Neural cell (in vitro differentiated cells): ENCODE data around the gene M1AP. TPM values are rescaled to one million over a fixed set of nuclear protein-coding genes. Genes with fewer than 3 reads are reported as not detected.

ENCODE experiments used
- H2AFZ ChIP-seq: fragments of 200-600, 300-800 bp; sonication (generic), shearing (Covaris generic); 2 replicates; pipeline ENCODE4 v1.6.0; 2014; ENCODE audit warnings: low read depth, mild to moderate bottlenecking, antibody characterized with exemption, low read length, moderate library complexity
- H3F3A ChIP-seq: fragments of 200-600 bp; shearing (Covaris generic); 2 replicates; pipeline ENCODE4 v1.6.1; 2016; ENCODE audit warnings: mild to moderate bottlenecking, moderate library complexity, mixed read lengths, antibody characterized with exemption, low read length; ENCODE audit not compliant: insufficient read depth, poor library complexity, severe bottlenecking
- H3K27ac ChIP-seq: fragments of 200-600, 300-800 bp; sonication (generic), shearing (Covaris generic); 2 replicates; pipeline ENCODE4 v1.5.1; 2014; ENCODE audit warnings: mild to moderate bottlenecking, low read length, moderate library complexity
- H3K27me3 ChIP-seq: fragments of 300-800, 200-600 bp; sonication (generic), shearing (Covaris generic); 2 replicates; pipeline ENCODE4 v1.6.0; 2014; ENCODE audit warnings: mild to moderate bottlenecking, low read depth, low read length, moderate library complexity; ENCODE audit not compliant: insufficient read depth
- H3K36me3 ChIP-seq: fragments of 300-800, 200-600 bp; sonication (generic), shearing (Covaris generic); 2 replicates; pipeline ENCODE4 v1.5.1; 2014; ENCODE audit warnings: mild to moderate bottlenecking, antibody characterized with exemption, low read length, moderate library complexity; ENCODE audit not compliant: insufficient read depth
- H3K4me2 ChIP-seq: fragments of 300-800, 200-600 bp; sonication (generic), shearing (Covaris generic); 2 replicates; pipeline ENCODE4 v1.6.0; 2014; ENCODE audit warnings: mild to moderate bottlenecking, low read length
- H3K4me3 ChIP-seq: fragments of 300-800, 200-600 bp; sonication (generic), shearing (Covaris generic); 2 replicates; pipeline ENCODE4 v1.5.1; 2014; ENCODE audit warnings: mild to moderate bottlenecking, low read length, moderate library complexity
- H3K79me2 ChIP-seq: fragments of 200-600 bp; shearing (Covaris generic); replicated peaks from 2 replicates; pipeline ENCODE4 v1.6.0; 2014; ENCODE audit warnings: mild to moderate bottlenecking, low read length, moderate library complexity; ENCODE audit not compliant: insufficient read depth
- H3K9ac ChIP-seq: fragments of 300-800, 200-600 bp; sonication (generic), shearing (Covaris generic); 2 replicates; pipeline ENCODE4 v1.6.1; 2016; ENCODE audit warnings: mild to moderate bottlenecking, low read length, mixed read lengths
- H3K9me2 ChIP-seq: fragments of 200-600 bp; shearing (Covaris generic); 2 replicates; pipeline ENCODE4 v1.6.1; 2016; ENCODE audit warnings: mild to moderate bottlenecking, low read length, mixed read lengths; ENCODE audit not compliant: insufficient read depth
- H3K9me3 ChIP-seq: fragments of 200-600, 300-800 bp; sonication (generic), shearing (Covaris generic); 2 replicates; pipeline ENCODE4 v1.6.1; 2016; ENCODE audit warnings: mild to moderate bottlenecking, mixed run types, low read length, moderate library complexity, mixed read lengths
- H4K20me1 ChIP-seq: fragments of 200-600 bp; shearing (Covaris generic); 2 replicates; pipeline ENCODE4 v1.6.1; 2016; ENCODE audit warnings: mild to moderate bottlenecking, mixed run types; ENCODE audit not compliant: insufficient read depth
- CTCF ChIP-seq: fragments of 450-650 bp; IDR thresholded peaks from 2 replicates; pipeline ENCODE4 v1.5.1; 2014; ENCODE audit warnings: antibody characterized with exemption, mild to moderate bottlenecking, moderate library complexity; ENCODE audit not compliant: poor library complexity, severe bottlenecking
- EP300 ChIP-seq: fragments of 450-650 bp; conservative IDR thresholded peaks from 2 replicates; pipeline ENCODE4 v1.6.1; 2014; ENCODE audit warnings: antibody characterized with exemption, mild to moderate bottlenecking, moderate library complexity; ENCODE audit not compliant: poor library complexity, severe bottlenecking
- EZH2 ChIP-seq: fragments of 200-600, 300-800 bp; shearing (Covaris generic), sonication (generic); IDR thresholded peaks from 2 replicates; pipeline ENCODE4 v1.6.1; 2014; ENCODE audit warnings: antibody characterized with exemption, low read length, borderline replicate concordance, mild to moderate bottlenecking; ENCODE audit not compliant: insufficient read depth, poor library complexity, severe bottlenecking
- MXI1 ChIP-seq: fragments of 450-650 bp; conservative IDR thresholded peaks from 2 replicates; pipeline ENCODE4 v1.6.1; 2014; ENCODE audit warnings: antibody characterized with exemption, mild to moderate bottlenecking; ENCODE audit not compliant: poor library complexity, severe bottlenecking
- POLR2AphosphoS5 ChIP-seq: IDR thresholded peaks from 2 replicates; pipeline ENCODE4 v1.6.1; 2012
- RAD21 ChIP-seq: fragments of 450-650 bp; conservative IDR thresholded peaks from 2 replicates; pipeline ENCODE4 v1.6.1; 2014; ENCODE audit warnings: antibody characterized with exemption, mild to moderate bottlenecking, moderate library complexity
- SMC3 ChIP-seq: fragments of 450-650 bp; conservative IDR thresholded peaks from 2 replicates; pipeline ENCODE4 v1.6.1; 2014; ENCODE audit warnings: antibody characterized with exemption, mild to moderate bottlenecking, moderate library complexity; ENCODE audit not compliant: poor library complexity
- TAF1 ChIP-seq: IDR thresholded peaks from 2 replicates; pipeline ENCODE4 v1.6.1; 2012; ENCODE audit warnings: low read depth
- polyA plus RNA-seq: library from polyadenylated mRNA; depleted of rRNA; stranded (reverse); fragments of >200 nt; gene quantifications from 2 replicates; pipeline ENCODE4 v1.2.3, GENCODE V29; 2014
- TF ChIP-seq, protein P1 (sequence below): IDR thresholded peaks from 2 replicates; pipeline ENCODE4 v1.6.1; 2012; ENCODE audit warnings: borderline replicate concordance

Gene M1AP
- polyA plus RNA-seq, 1 donor from 2014 or later = not detected

GRCh38 chr2:74527741-74528140 lies 120.4 kb downstream of the M1AP start:
- no peak overlapping the region for H2AFZ ChIP-seq
- H3K9ac ChIP-seq = no peak overlapping the region
- H3K4me2 ChIP-seq = no peak overlapping the region
- no peaks in the 10 kb centered on the region for H3K36me3 ChIP-seq
- no peak overlapping the region for H3K4me3 ChIP-seq
- H3F3A ChIP-seq = no peaks in the 10 kb centered on the region
- no peaks in the 10 kb centered on the region for H4K20me1 ChIP-seq
- H3K27me3 ChIP-seq = no peaks in the 10 kb centered on the region
- H3K27ac ChIP-seq = no peak overlapping the region
- no peaks in the 10 kb centered on the region for H3K9me2 ChIP-seq
- no peaks in the 10 kb centered on the region for H3K9me3 ChIP-seq
- H3K79me2 ChIP-seq = peaks cover 14% of the 10 kb centered on the region
- TF ChIP-seq MXI1 (no peak), SMC3 (no peak), RAD21 (no peak), EZH2 (no peak), POLR2AphosphoS5 (no peak), TAF1 (no peak), EP300 (no peak), CTCF (no peak)
- TF ChIP-seq, protein P1, sequence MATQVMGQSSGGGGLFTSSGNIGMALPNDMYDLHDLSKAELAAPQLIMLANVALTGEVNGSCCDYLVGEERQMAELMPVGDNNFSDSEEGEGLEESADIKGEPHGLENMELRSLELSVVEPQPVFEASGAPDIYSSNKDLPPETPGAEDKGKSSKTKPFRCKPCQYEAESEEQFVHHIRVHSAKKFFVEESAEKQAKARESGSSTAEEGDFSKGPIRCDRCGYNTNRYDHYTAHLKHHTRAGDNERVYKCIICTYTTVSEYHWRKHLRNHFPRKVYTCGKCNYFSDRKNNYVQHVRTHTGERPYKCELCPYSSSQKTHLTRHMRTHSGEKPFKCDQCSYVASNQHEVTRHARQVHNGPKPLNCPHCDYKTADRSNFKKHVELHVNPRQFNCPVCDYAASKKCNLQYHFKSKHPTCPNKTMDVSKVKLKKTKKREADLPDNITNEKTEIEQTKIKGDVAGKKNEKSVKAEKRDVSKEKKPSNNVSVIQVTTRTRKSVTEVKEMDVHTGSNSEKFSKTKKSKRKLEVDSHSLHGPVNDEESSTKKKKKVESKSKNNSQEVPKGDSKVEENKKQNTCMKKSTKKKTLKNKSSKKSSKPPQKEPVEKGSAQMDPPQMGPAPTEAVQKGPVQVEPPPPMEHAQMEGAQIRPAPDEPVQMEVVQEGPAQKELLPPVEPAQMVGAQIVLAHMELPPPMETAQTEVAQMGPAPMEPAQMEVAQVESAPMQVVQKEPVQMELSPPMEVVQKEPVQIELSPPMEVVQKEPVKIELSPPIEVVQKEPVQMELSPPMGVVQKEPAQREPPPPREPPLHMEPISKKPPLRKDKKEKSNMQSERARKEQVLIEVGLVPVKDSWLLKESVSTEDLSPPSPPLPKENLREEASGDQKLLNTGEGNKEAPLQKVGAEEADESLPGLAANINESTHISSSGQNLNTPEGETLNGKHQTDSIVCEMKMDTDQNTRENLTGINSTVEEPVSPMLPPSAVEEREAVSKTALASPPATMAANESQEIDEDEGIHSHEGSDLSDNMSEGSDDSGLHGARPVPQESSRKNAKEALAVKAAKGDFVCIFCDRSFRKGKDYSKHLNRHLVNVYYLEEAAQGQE = no peak

DNA sequence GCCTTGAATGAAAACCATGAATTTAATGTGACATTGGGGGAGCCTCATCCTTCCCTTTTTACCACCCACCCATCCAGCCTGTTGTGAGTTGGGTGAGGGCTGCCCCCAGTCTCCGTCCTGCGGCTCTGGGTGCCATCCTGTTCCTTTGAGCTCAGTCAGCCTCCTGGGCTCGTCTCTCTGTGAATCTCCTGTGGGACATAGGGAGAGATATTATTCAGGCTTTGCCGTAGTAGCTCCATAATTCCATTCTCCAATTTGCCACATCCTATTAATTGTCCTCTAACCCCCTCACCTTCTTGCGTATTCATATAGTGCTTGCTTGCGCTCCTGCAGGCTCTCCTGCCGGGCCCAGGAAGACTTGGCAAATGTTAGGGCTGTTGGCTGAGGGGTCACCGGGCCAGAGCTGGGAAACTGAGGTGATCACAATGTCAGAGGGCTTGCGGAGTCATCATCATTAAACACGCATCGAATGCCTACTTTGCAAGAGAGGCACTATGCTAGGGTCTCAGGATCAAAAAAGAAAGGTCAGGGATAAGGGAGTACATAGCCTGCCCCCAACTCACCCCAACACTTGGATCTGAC lies 121.4 kb downstream of the M1AP start:
- no peak overlapping the region for H3K4me3 ChIP-seq
- no peaks in the 10 kb centered on the region for H3K9me2 ChIP-seq
- TF ChIP-seq POLR2AphosphoS5 (no peak), MXI1 (no peak), EZH2 (no peak), EP300 (no peak)

More for the DNA sequence above, 121.4 kb downstream of the M1AP start:
- Histone ChIP-seq H3K27me3 (peaks cover 7% of the 10 kb centered on the region), H3K27ac (no peak overlapping the region), H3K9me3 (no peaks in the 10 kb centered on the region), H3K79me2 (peaks cover 14% of the 10 kb centered on the region), H3K36me3 (no peaks in the 10 kb centered on the region), H2AFZ (no peak overlapping the region), H3F3A (no peaks in the 10 kb centered on the region), H4K20me1 (no peaks in the 10 kb centered on the region), H3K9ac (no peak overlapping the region), H3K4me2 (no peak overlapping the region)
